Measurements from ENCODE around the gene TCEAL8. TPM values are rescaled to one million over a fixed set of nuclear protein-coding genes. Genes with fewer than 3 reads are reported as not detected.
A peak's percentile ranks its signal among the peaks of the same experiment; 100 is the strongest.

TCEAL8 gene
- total RNA-seq: 10 to 100 TPM; 14.7 to 74.3 (median 22.9) TPM

- H3K27ac ChIP-seq: peak within 1 kb of the TSS; percentile 77 to 83 (median 78)
- no peaks in the 10 kb centered on the region for H3K27me3 ChIP-seq
- no peaks in the 10 kb centered on the region for H3K9me3 ChIP-seq
- no peaks in the 10 kb centered on the region for H3K36me3 ChIP-seq
- TF ChIP-seq POLR2A (IDR thresholded peaks at IDR 0.05) (peak in 1 of 2 donors; percentile 61), CTCF (IDR thresholded peaks at IDR 0.05) (no peak)
- peak within 1 kb of the TSS; percentile 48 to 69 (median 58) for H3K4me3 ChIP-seq
- no peaks in the 10 kb centered on the region for H3K4me1 ChIP-seq
- peak; percentile 79 to 91 (median 80) for DNase-seq
Measured at GRCh38 chrX:103254921-103255493, at the start of gene TCEAL8. Gene TCEAL8 (minus strand): TSS chrX:103255155. CDS start chrX:103253979, 1,176 bp downstream.

- Histone ChIP-seq H3K4me3 (no peak overlapping the region), H3K9me3 (no peaks in the 10 kb centered on the region), H3K27ac (no peak overlapping the region), H3K36me3 (no peaks in the 10 kb centered on the region), H3K4me1 (no peaks in the 10 kb centered on the region), H3K27me3 (no peaks in the 10 kb centered on the region)
- DNase-seq: no peak
- no peak for TF ChIP-seq CTCF (IDR thresholded peaks at IDR 0.05)
- no peak for TF ChIP-seq POLR2A (IDR thresholded peaks at IDR 0.05)
Measured at GRCh38 chrX:103304705-103305104, 49.8 kb upstream of the TCEAL8 start.

GRCh38 chrX:103293118-103293517, 38.2 kb upstream of the TCEAL8 start:
- Histone ChIP-seq H3K9me3 (no peaks in the 10 kb centered on the region), H3K27ac (no peak overlapping the region), H3K4me3 (no peak overlapping the region), H3K27me3 (no peaks in the 10 kb centered on the region), H3K4me1 (no peaks in the 10 kb centered on the region), H3K36me3 (no peaks in the 10 kb centered on the region)
- no peak for TF ChIP-seq POLR2A (IDR thresholded peaks at IDR 0.05)
- no peak for TF ChIP-seq CTCF (IDR thresholded peaks at IDR 0.05)
- DNase-seq: no peak

- Histone ChIP-seq H3K9me3 (no peaks in the 10 kb centered on the region), H3K27ac (no peak overlapping the region), H3K36me3 (no peaks in the 10 kb centered on the region), H3K27me3 (no peaks in the 10 kb centered on the region), H3K4me1 (no peaks in the 10 kb centered on the region), H3K4me3 (no peak overlapping the region)
- DNase-seq: no peak
- TF ChIP-seq CTCF (IDR thresholded peaks at IDR 0.05) (no peak), POLR2A (IDR thresholded peaks at IDR 0.05) (no peak)
Measured at GRCh38 chrX:103279624-103280023, 24.7 kb upstream of the TCEAL8 start.

- no peaks in the 10 kb centered on the region for H3K27me3 ChIP-seq
- DNase-seq: no peak
- peak within 1 kb of the TSS in 1 of 4 donors; percentile 28 for H3K4me3 ChIP-seq
- no peaks in the 10 kb centered on the region for H3K36me3 ChIP-seq
- no peak within 1 kb of the TSS for H3K27ac ChIP-seq
- no peak for TF ChIP-seq POLR2A (IDR thresholded peaks at IDR 0.05)
- no peak for TF ChIP-seq CTCF (IDR thresholded peaks at IDR 0.05)
- no peaks in the 10 kb centered on the region for H3K4me1 ChIP-seq
- H3K9me3 ChIP-seq: no peaks in the 10 kb centered on the region
Measured at GRCh38 chrX:103276581-103277002, 21.6 kb upstream of the TCEAL8 start, which contains the start of gene TCEAL5. Gene TCEAL5 (minus strand): TSS chrX:103276750. CDS start chrX:103274563, 2,187 bp downstream.
